PFSK-1 (cell line): ENCODE results near the gene SUMF2.

Experiments
- FOXP2 ChIP-seq: optimal IDR thresholded peaks from 2 replicates; pipeline ENCODE3; 2011; ENCODE audit warnings: borderline replicate concordance, control low read depth, inconsistent platforms; ENCODE audit not compliant: insufficient read depth; ENCODE audit errors: extremely low read length, extremely low read depth
- REST ChIP-seq, 2 experiments: IDR thresholded peaks; 2 replicates each; pipeline versions ENCODE4 v1.6.1 to v1.8.0; 2011 to 2012; ENCODE audit warnings: low read depth in 2 of 2, low read length in 2 of 2, control low read depth in 1 of 2, inconsistent platforms in 1 of 2, mild to moderate bottlenecking in 1 of 2, moderate library complexity in 1 of 2; ENCODE audit not compliant: insufficient read depth in 1 of 2

GRCh38 chr7:56051053-56051338 lies 13.1 kb upstream of the SUMF2 start:
- 0 out of 4 replicates have a peak, but pooled peaks of 1 of the 2 experiments have one; percentile 49 for TF ChIP-seq REST (IDR thresholded peaks at IDR 0.05; ENCODE audit: insufficient read depth in 1 of 2, low read depth in 2 of 2, low read length in 2 of 2)
- no peak for TF ChIP-seq FOXP2
